Activated CD4-positive, alpha-beta T cell treated with anti-CD3 and anti-CD28 coated beads for 1 hour (primary cell): ENCODE results near the gene APOL1.
"Not testable (repeated sequence)": the region's sequence is repeated elsewhere in the genome, so short reads cannot be mapped to it uniquely, and the experiment has no call there.

Experiments
- DNase-seq: peaks from one replicate; pipeline ENCODE4 v3.0.0-alpha.2; 2020

APOL1 gene

GRCh38 chr22:36252754-36253522, at the start of gene APOL1:
Gene APOL1, plus strand, starts transcription at chr22:36253133. Its CDS starts 1,823 bp downstream, at chr22:36254956.
- DNase-seq: peak; percentile 25

GRCh38 chr22:36203441-36203840, 49.5 kb upstream of the APOL1 start:
- not testable (repeated sequence) for DNase-seq

- no peak for DNase-seq
Measured at GRCh38 chr22:36204001-36204631, 48.8 kb upstream of the APOL1 start.

GRCh38 chr22:36204632-36205015, 48.3 kb upstream of the APOL1 start:
- no peak for DNase-seq

- DNase-seq: not testable (repeated sequence)
Measured at GRCh38 chr22:36205573-36205972, 47.4 kb upstream of the APOL1 start.

GRCh38 chr22:36206255-36206654, 46.7 kb upstream of the APOL1 start:
- no peak for DNase-seq

GRCh38 chr22:36208162-36208765, 44.7 kb upstream of the APOL1 start:
- no peak for DNase-seq

- DNase-seq: no peak
Measured at GRCh38 chr22:36208914-36209313, 44.0 kb upstream of the APOL1 start.

GRCh38 chr22:36209488-36209908, 43.4 kb upstream of the APOL1 start:
- not testable (repeated sequence) for DNase-seq

GRCh38 chr22:36210224-36210623, 42.7 kb upstream of the APOL1 start:
- DNase-seq: no peak

GRCh38 chr22:36211237-36211861, 41.6 kb upstream of the APOL1 start:
- no peak for DNase-seq

GRCh38 chr22:36212901-36213300, 40.0 kb upstream of the APOL1 start:
- no peak for DNase-seq

- no peak for DNase-seq
Measured at GRCh38 chr22:36213586-36213985, 39.3 kb upstream of the APOL1 start.

- no peak for DNase-seq
Measured at GRCh38 chr22:36215981-36216380, 37.0 kb upstream of the APOL1 start.

GRCh38 chr22:36218648-36219193, 34.2 kb upstream of the APOL1 start:
- no peak for DNase-seq

- no peak for DNase-seq
Measured at GRCh38 chr22:36220451-36220921, 32.4 kb upstream of the APOL1 start.

GRCh38 chr22:36221799-36222751, 30.9 kb upstream of the APOL1 start:
- peak; percentile 26 for DNase-seq

GRCh38 chr22:36222887-36223450, 30.0 kb upstream of the APOL1 start:
- DNase-seq: no peak

GRCh38 chr22:36223504-36223903, 29.4 kb upstream of the APOL1 start:
- DNase-seq: no peak

GRCh38 chr22:36224245-36224644, 28.7 kb upstream of the APOL1 start:
- no peak for DNase-seq

GRCh38 chr22:36225333-36225922, 27.5 kb upstream of the APOL1 start:
- DNase-seq: no peak
